ENCODE data around the gene LAMC1.

LAMC1 gene

DNA sequence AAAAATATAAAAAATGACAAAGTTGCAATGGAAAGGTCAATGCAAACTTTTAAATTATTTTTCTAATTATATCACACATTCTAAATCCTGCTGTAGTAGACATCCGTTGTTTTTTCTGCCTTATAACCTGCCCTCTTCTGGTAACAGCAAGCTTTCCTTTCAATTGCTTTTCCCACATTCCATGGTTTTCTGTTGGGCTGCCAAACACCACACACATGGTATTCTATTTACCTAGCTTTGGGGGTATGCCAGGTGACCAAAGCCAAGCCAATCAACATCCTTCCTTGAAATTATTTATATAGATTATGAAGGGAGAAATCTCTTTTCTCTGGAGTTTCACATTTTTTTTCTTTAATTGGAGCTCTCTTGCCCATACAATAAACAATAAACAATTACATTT lies 3.4 kb upstream of the LAMC1 start:
- Histone ChIP-seq H2BK120ac (ENCODE audit: insufficient read depth, low read length, poor library complexity) (no peak overlapping the region), H3K9me3 (ENCODE audit: insufficient read depth, low read depth, low read length) (no peaks in the 10 kb centered on the region), H2AK5ac (ENCODE audit: low read length) (no peak overlapping the region), H3K79me2 (ENCODE audit: control insufficient read depth, insufficient read depth, low read length, poor library complexity) (peaks cover 13% of the 10 kb centered on the region), H3K4ac (ENCODE audit: low read depth, low read length) (no peak overlapping the region), H3K4me1 (ENCODE audit: control insufficient read depth in 1 of 2, insufficient read depth in 2 of 2, low read length in 2 of 2) (no peaks in the 10 kb centered on the region), H3K27ac (ENCODE audit: low read depth, low read length) (no peak overlapping the region), H3K36me3 (ENCODE audit: control insufficient read depth in 1 of 2, insufficient read depth in 2 of 2, low read length in 2 of 2) (no peaks in the 10 kb centered on the region), H3K23ac (ENCODE audit: low read length) (no peak overlapping the region), H4K91ac (ENCODE audit: low read depth, low read length) (no peak overlapping the region), H2BK12ac (ENCODE audit: low read length) (no peak overlapping the region), H3K4me2 (ENCODE audit: low read length) (no peak overlapping the region), H3K14ac (ENCODE audit: low read length) (no peak overlapping the region), H3K18ac (ENCODE audit: low read length) (no peak overlapping the region), H3K79me1 (ENCODE audit: low read length) (peaks cover 17% of the 10 kb centered on the region), H4K8ac (ENCODE audit: low read depth, low read length) (no peak overlapping the region), H2AFZ (ENCODE audit: insufficient read depth, low read length, poor library complexity) (no peak overlapping the region), H3K9ac (ENCODE audit: low read length) (no peak overlapping the region), H2BK5ac (ENCODE audit: low read depth, low read length, poor library complexity) (no peak overlapping the region), H3K4me3 (ENCODE audit: low read depth, low read length) (no peak overlapping the region), H4K12ac (ENCODE audit: low read depth, low read length) (no peak overlapping the region), H3K27me3 (ENCODE audit: insufficient read depth, low read length) (no peaks in the 10 kb centered on the region)
- no CpG with 5 or more reads among the region's 1 CpG for WGBS (ENCODE audit: extremely low coverage, insufficient coverage, insufficient read length)
- DNase-seq: no peak

DNA sequence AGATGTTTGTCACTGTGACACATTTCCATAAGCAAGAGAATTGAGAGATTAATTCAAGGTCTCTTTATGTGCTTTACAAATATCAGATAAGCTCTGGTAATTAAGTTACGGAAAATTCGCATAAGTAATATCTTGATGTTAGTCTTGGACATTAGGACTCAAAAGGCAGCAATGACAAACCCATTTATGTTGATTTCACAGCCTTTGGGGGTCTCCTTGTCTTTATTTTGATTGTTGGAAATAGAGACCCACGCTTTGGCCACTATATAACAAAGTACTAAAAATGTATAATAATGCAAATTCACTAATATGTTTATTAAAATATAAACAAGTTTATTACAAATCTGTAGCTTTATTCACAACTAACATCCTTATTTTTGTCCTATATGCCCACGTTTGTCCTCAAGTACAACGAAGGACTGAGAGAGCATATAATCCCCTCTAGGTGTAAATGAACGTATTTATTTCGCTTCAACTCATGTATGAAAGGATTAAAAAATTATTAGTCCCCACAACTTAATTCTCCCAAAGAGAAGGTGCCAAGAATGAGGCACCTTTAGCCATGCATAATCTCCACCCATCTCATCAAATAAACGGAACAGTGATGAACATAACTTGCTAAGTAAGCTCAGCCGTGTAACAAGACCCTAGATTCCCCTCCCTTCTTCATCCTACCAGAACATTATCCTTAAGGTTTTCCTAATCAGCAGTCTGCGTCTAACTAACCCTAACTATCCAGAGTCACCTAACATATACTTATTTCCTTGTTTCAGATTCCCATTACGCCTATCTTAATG lies 1.6 kb upstream of the LAMC1 start:
- H4K91ac ChIP-seq (ENCODE audit: low read depth, low read length): no peak overlapping the region
- H3K4me1 ChIP-seq (ENCODE audit: control insufficient read depth in 1 of 2, insufficient read depth in 2 of 2, low read length in 2 of 2): peaks cover 0 to 2% of the 10 kb centered on the region in 2 experiments
- no peak overlapping the region for H3K18ac ChIP-seq (ENCODE audit: low read length)
- no peak overlapping the region for H2BK5ac ChIP-seq (ENCODE audit: low read depth, low read length, poor library complexity)
- H3K4me3 ChIP-seq (ENCODE audit: low read depth, low read length): no peak overlapping the region
- H3K27ac ChIP-seq (ENCODE audit: low read depth, low read length): peak overlapping the region; percentile 99
- H3K36me3 ChIP-seq (ENCODE audit: control insufficient read depth in 1 of 2, insufficient read depth in 2 of 2, low read length in 2 of 2): no peaks in the 10 kb centered on the region
- no peaks in the 10 kb centered on the region for H3K27me3 ChIP-seq (ENCODE audit: insufficient read depth, low read length)
- peak overlapping the region; percentile 53 for H3K4me2 ChIP-seq (ENCODE audit: low read length)
- no CpG with 5 or more reads among the region's 11 CpGs for WGBS (ENCODE audit: extremely low coverage, insufficient coverage, insufficient read length)
- no peaks in the 10 kb centered on the region for H3K9me3 ChIP-seq (ENCODE audit: insufficient read depth, low read depth, low read length)
- no peak overlapping the region for H3K4ac ChIP-seq (ENCODE audit: low read depth, low read length)
- H3K79me1 ChIP-seq (ENCODE audit: low read length): peaks cover 17% of the 10 kb centered on the region
- no peak overlapping the region for H4K8ac ChIP-seq (ENCODE audit: low read depth, low read length)
- no peak overlapping the region for H2AFZ ChIP-seq (ENCODE audit: insufficient read depth, low read length, poor library complexity)
- DNase-seq: no peak
- H3K14ac ChIP-seq (ENCODE audit: low read length): no peak overlapping the region
- no peak overlapping the region for H3K23ac ChIP-seq (ENCODE audit: low read length)
- no peak overlapping the region for H2BK120ac ChIP-seq (ENCODE audit: insufficient read depth, low read length, poor library complexity)
- H3K9ac ChIP-seq (ENCODE audit: low read length): no peak overlapping the region
- H2BK12ac ChIP-seq (ENCODE audit: low read length): no peak overlapping the region
- peaks cover 13% of the 10 kb centered on the region for H3K79me2 ChIP-seq (ENCODE audit: control insufficient read depth, insufficient read depth, low read length, poor library complexity)
- no peak overlapping the region for H2AK5ac ChIP-seq (ENCODE audit: low read length)
- H4K12ac ChIP-seq (ENCODE audit: low read depth, low read length): no peak overlapping the region

DNA sequence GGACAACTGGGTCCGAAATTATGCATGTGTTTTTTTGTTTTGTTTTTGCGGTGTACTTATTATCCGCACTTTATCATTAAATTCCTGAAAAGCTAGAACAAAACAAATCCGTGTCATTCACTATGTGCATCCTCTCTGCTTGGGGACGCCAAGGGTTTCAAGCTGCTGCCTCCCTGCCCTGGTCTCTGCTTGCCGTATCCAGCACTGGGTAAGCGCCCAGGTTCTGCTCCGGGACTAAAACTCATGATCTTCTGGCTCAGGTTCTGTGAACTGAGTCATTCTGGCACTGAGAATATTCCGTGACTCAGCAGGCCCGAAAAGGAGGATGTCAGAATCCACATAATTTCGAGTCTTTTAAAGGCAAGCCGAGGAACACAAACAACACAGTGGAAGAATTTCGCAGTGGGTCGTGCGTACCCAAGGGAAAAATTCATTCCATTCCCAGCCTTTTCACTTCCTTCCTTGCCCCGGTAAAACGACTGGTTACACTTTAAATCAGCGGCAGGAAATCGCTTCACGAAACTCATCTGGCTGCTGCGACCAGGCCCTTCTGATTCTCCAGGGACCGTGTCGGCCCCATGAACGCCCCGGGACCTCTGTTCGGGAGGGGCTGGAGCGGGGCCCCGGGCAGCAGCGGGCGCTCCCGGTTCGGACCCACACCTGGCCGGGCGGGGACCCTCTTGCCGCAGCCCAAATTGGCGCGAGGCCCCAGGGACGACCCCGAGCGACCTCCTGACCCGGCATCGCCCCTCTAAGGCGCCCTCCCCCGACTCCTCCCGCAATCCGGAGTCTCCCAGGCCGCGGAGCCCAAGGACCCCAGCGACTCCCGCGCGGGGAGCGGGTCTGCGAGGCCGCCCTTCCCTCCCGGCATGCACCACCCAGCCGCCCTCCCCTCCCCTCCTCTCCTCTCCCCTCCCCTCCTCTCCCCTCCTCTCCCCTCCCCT lies 746 bp upstream of the LAMC1 start:
- no peaks in the 10 kb centered on the region for H3K27me3 ChIP-seq (ENCODE audit: insufficient read depth, low read length)
- peak overlapping the region; percentile 100 for H3K4ac ChIP-seq (ENCODE audit: low read depth, low read length)
- peak overlapping the region; percentile 100 for H4K12ac ChIP-seq (ENCODE audit: low read depth, low read length)
- H3K4me1 ChIP-seq (ENCODE audit: control insufficient read depth in 1 of 2, insufficient read depth in 2 of 2, low read length in 2 of 2): peaks cover 2% of the 10 kb centered on the region in 2 experiments
- H2BK120ac ChIP-seq (ENCODE audit: insufficient read depth, low read length, poor library complexity): peak overlapping the region; percentile 100
- H3K23ac ChIP-seq (ENCODE audit: low read length): no peak overlapping the region
- peak overlapping the region; percentile 100 for H4K8ac ChIP-seq (ENCODE audit: low read depth, low read length)
- peaks cover 17% of the 10 kb centered on the region for H3K79me1 ChIP-seq (ENCODE audit: low read length)
- H3K9ac ChIP-seq (ENCODE audit: low read length): peak overlapping the region; percentile 97
- H2BK5ac ChIP-seq (ENCODE audit: low read depth, low read length, poor library complexity): peak overlapping the region; percentile 100
- peak overlapping the region; percentile 79 for H3K4me3 ChIP-seq (ENCODE audit: low read depth, low read length)
- H2AK5ac ChIP-seq (ENCODE audit: low read length): peak overlapping the region; percentile 94
- H3K79me2 ChIP-seq (ENCODE audit: control insufficient read depth, insufficient read depth, low read length, poor library complexity): peaks cover 13% of the 10 kb centered on the region
- peak overlapping the region; percentile 53 for H3K4me2 ChIP-seq (ENCODE audit: low read length)
- peak; percentile 91 to 97 for DNase-seq
- H2BK12ac ChIP-seq (ENCODE audit: low read length): peak overlapping the region; percentile 72
- peak overlapping the region; percentile 99 for H4K91ac ChIP-seq (ENCODE audit: low read depth, low read length)
- no CpG with 5 or more reads among the region's 57 CpGs for WGBS (ENCODE audit: extremely low coverage, insufficient coverage, insufficient read length)
- no peaks in the 10 kb centered on the region for H3K36me3 ChIP-seq (ENCODE audit: control insufficient read depth in 1 of 2, insufficient read depth in 2 of 2, low read length in 2 of 2)
- H3K14ac ChIP-seq (ENCODE audit: low read length): peak overlapping the region; percentile 99
- no peaks in the 10 kb centered on the region for H3K9me3 ChIP-seq (ENCODE audit: insufficient read depth, low read depth, low read length)
- peak overlapping the region; percentile 99 for H3K27ac ChIP-seq (ENCODE audit: low read depth, low read length)
- peak overlapping the region; percentile 100 for H2AFZ ChIP-seq (ENCODE audit: insufficient read depth, low read length, poor library complexity)
- H3K18ac ChIP-seq (ENCODE audit: low read length): peak overlapping the region; percentile 99

DNA sequence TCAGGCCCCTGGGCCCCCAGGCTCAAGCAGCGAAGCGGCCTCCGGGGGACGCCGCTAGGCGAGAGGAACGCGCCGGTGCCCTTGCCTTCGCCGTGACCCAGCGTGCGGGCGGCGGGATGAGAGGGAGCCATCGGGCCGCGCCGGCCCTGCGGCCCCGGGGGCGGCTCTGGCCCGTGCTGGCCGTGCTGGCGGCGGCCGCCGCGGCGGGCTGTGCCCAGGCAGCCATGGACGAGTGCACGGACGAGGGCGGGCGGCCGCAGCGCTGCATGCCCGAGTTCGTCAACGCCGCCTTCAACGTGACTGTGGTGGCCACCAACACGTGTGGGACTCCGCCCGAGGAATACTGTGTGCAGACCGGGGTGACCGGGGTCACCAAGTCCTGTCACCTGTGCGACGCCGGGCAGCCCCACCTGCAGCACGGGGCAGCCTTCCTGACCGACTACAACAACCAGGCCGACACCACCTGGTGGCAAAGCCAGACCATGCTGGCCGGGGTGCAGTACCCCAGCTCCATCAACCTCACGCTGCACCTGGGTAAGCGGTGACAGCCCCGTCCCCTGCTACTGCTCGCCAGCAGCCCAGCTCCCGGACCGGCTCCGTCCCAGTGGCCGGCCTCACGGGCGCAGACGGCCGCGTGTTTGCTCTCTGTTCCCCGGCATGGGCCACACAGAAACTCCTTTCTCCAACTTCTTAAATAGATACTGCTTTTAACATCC lies 539 bp downstream of the LAMC1 start:
- Histone ChIP-seq H2BK12ac (ENCODE audit: low read length) (peak overlapping the region; percentile 62), H3K4me2 (ENCODE audit: low read length) (peak overlapping the region; percentile 91), H2BK120ac (ENCODE audit: insufficient read depth, low read length, poor library complexity) (peak overlapping the region; percentile 78), H3K27me3 (ENCODE audit: insufficient read depth, low read length) (no peaks in the 10 kb centered on the region), H4K12ac (ENCODE audit: low read depth, low read length) (no peak overlapping the region), H3K4me3 (ENCODE audit: low read depth, low read length) (peak overlapping the region; percentile 94), H3K9me3 (ENCODE audit: insufficient read depth, low read depth, low read length) (no peaks in the 10 kb centered on the region), H3K27ac (ENCODE audit: low read depth, low read length) (peak overlapping the region; percentile 94), H4K8ac (ENCODE audit: low read depth, low read length) (peak overlapping the region; percentile 82), H3K9ac (ENCODE audit: low read length) (peak overlapping the region; percentile 91), H2BK5ac (ENCODE audit: low read depth, low read length, poor library complexity) (peak overlapping the region; percentile 91), H4K91ac (ENCODE audit: low read depth, low read length) (peak overlapping the region; percentile 90), H3K36me3 (ENCODE audit: control insufficient read depth in 1 of 2, insufficient read depth in 2 of 2, low read length in 2 of 2) (no peaks in the 10 kb centered on the region), H3K4me1 (ENCODE audit: control insufficient read depth in 1 of 2, insufficient read depth in 2 of 2, low read length in 2 of 2) (peaks cover 2% of the 10 kb centered on the region in 2 experiments), H3K4ac (ENCODE audit: low read depth, low read length) (peak overlapping the region; percentile 82), H2AK5ac (ENCODE audit: low read length) (no peak overlapping the region), H3K23ac (ENCODE audit: low read length) (no peak overlapping the region), H3K18ac (ENCODE audit: low read length) (peak overlapping the region; percentile 98), H3K79me2 (ENCODE audit: control insufficient read depth, insufficient read depth, low read length, poor library complexity) (peaks cover 13% of the 10 kb centered on the region), H2AFZ (ENCODE audit: insufficient read depth, low read length, poor library complexity) (peak overlapping the region; percentile 66), H3K14ac (ENCODE audit: low read length) (peak overlapping the region; percentile 82), H3K79me1 (ENCODE audit: low read length) (peaks cover 17% of the 10 kb centered on the region)
- DNase-seq: peak; percentile 66 to 75
- no CpG with 5 or more reads among the region's 68 CpGs for whole genome bisulfite sequencing (ENCODE audit: extremely low coverage, insufficient coverage, insufficient read length)
